GM21360 (cell line): Measurements from ENCODE around the gene KIAA1217.

Experiments
- ATAC-seq: cut with Tn5 transposase; IDR thresholded peaks from one replicate; pipeline ENCODE4 v1.9.1; 2021; ENCODE audit warnings: mild to moderate bottlenecking, moderate library complexity; ENCODE audit not compliant: unreplicated experiment

Gene KIAA1217

DNA sequence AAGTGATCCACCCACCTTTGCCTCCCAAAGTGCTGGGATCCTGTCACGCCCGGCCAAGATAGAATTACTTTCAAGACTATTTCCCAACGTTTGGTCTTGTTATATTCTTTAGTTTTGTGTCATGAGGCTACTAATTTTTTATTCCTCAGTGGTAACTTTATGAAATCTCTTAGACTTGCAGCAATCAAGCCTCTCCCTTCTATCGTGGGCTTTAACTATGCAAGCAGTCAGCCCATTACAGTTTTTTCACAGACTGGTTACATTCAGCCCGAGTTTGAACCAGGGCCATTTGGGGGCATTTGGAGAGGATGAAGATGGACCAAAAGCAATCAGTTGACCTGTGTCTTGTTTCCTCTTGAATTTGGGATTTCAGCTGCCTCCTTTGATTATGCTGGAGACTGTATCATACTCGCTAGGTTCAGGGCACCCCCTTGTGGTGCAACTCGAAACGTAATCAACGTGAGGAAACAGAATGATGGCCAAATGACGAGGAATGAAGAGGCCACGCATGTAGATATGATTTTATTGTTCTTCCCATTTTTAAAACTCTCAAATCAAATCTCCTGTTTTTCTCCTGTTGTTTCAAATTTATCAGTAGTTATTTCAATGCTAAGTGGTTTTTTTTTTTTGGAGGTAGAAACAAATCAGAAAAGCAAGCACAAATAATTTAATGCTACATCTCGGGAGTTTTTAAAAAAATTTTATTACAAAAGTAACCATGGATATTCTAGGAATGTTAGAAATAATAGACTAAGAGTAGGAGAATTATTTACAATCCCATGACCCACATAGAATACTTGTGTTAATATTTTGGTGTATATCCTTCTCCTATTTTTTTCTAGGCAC, 151.6 kb downstream of the KIAA1217 start:
- ATAC-seq: no peak

DNA sequence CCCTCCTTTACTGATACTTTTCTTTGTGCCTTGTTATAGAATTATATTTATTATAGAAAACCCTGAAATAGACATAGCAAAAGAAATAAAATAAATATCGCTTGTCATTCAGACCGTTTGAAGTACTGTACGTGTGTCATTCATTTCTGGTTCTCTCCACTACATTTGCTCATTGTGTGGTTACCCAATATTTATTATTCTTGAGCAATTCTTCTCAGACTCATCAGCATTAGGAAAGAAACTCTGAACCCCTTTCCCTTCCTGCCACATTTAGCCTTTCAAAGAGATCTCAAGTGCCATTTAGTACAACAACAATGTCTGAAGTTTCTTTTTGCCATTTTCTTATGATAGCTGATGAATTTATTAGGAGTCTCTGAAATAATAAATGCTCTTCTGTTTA, 154.1 kb downstream of the KIAA1217 start:
- ATAC-seq: no peak

DNA sequence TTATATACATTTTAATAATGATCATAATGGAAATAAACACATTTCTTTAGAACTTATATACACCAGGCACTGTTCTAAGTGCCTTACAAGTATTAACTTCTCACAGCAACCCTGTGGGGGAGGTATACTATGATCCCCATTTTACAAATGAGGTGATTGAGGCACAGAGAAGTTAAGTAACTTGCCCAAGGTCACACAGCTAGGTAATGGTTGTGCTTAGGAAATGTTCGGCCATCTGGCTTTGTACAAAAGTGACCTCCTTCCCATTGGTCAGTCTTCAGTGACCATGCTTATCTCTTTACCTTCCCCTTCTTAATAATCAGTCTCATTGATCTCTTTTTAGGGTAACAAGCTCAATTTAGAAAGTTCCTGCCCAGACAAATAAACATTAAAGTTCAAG, 158.8 kb downstream of the KIAA1217 start:
- no peak for ATAC-seq

DNA sequence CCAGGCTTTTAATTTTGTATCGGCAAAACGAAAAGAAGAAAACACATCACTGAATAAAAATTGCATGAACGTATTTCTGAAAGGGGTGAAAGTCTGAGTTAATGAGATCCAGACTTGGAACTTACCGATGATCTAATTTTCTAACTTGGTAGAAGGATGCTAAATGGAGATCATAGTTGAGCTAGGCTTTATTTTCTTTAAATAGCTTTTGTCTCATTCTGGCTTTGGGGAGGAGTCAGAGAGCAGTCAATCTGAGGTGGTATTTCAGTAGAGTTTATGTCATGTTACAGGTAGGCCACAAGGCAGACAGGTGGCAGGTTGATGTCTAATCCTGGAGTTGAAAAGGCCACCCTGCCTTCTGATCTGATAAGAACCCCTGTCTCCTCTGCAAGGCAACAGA, 161.9 kb downstream of the KIAA1217 start:
- no peak for ATAC-seq

DNA sequence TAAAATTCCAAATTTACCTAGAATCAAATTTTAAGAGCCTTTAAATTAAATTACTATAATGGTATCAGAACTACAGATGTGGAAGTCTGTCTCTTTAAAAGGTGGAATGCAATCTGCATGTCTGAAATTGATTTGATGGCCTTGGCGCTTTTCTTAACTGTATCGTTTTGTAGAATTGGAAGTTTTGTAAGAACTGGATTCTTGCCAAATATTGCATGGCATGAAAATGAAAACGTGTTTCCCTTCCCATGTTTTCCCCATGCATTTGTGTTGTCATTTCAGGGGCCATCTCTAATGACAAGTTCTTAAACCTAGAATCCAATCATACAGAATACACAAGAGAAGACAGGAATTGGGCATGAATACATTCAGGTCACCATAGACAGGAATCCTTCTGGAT, 162.5 kb downstream of the KIAA1217 start:
- ATAC-seq: no peak

DNA sequence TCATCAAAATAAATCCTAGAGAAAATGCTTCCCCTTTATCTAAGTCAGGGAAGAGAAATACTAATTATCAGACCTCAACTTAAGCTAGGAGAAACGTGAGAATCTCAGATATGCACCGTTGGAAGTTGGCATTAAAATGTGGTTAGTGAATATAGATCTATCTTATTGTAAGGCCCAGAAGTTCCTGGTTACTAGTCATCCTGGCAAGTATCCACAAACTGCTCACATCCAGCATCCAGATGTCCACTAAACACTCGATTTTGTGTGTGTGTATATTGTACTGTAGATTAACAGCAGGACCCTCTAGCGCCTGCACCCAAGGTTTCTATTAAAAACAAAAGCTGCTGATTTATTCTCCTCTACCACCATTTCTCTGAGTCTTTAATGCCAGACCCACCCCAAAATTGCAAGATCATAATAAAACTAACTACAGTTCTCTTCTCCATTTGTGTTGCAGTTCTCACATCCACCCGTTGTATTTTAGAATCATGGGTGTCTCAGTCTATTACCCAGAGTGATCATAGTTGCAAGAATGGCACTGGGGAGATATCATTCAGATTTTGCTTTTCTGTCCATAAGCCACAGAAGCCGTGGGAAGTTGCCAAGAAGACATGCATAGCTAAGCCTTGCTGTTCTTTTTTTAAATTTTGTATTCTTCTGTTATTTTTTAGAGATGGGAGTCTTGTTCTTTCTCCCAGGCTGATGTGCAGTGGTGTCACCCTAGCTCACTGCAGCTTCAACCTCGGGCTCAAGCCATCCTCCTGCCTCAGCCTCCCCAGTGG, 165.4 kb downstream of the KIAA1217 start:
- ATAC-seq: no peak

DNA sequence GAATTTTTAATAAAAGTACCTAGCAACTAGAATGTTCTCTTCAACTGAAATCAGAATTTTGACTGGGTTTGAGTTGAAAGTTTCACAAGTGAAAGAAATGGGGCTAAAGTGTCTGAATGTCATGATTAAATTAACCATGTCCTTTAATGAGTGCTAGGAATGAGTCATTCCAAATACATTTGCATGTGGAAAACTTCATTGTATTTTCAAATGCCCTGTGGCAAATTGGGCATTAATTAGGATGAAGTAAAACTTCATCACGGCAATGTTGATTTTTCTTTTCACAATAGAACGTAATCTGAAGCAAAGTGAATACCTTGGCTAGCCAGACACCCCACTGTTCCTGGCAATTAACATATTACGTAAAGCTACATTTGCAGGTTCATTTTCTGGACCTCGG, 166.6 kb downstream of the KIAA1217 start:
- no peak for ATAC-seq

DNA sequence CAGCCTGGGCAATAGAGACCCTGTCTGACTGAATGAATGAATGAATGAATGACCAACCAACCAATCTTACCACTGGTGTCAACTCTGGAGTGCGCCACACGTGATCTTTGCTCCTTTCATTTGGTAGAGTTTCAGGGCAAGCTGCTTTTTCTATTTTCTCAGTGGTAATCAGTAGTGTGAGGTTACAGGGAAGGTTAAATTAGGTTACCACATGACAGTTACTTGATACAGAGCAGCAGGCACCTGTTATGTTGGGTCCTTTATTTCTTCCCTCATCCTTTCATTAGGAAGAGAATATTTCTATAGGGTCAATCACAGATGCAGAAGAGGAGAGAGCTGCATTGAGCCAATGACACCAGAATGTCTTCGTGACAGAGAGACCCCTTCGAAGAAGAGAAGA, 167.8 kb downstream of the KIAA1217 start:
- no peak for ATAC-seq

DNA sequence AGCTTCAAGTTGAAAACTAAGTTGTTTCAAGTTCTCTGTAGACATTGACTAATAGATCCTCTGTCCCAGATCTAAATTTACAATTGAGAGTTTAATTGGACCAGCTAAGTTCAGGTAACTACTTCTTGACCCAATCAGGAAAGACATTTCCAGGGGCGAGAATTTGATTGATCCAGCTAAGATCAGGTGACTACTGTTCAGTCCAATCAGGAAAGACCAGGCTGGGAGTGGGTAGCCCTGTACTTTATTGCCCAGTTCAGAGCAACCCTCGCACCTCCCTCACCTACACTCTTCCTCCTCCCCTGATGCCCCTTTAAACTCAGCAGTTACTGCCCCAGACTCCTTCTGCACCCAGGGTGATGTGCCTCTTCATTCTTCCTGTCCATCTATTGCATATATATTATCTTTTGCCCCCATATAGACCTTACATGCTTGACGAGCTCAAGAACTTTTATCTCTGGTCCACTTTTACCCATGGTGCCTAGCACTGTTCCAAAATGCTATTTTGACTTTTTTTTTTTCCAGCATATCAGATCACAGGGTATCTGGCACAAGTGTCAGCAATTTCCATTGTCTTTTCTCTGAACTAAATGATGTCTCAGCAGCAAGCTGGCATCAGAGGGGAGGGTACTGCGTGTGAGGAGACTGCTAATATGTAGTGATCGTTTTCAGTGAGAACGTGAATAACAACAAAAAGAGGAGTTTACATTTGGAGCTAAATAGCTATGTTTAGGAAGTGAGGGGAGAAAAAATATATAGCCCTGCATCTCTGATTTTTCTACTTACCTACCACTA, 169.4 kb downstream of the KIAA1217 start:
- no peak for ATAC-seq

DNA sequence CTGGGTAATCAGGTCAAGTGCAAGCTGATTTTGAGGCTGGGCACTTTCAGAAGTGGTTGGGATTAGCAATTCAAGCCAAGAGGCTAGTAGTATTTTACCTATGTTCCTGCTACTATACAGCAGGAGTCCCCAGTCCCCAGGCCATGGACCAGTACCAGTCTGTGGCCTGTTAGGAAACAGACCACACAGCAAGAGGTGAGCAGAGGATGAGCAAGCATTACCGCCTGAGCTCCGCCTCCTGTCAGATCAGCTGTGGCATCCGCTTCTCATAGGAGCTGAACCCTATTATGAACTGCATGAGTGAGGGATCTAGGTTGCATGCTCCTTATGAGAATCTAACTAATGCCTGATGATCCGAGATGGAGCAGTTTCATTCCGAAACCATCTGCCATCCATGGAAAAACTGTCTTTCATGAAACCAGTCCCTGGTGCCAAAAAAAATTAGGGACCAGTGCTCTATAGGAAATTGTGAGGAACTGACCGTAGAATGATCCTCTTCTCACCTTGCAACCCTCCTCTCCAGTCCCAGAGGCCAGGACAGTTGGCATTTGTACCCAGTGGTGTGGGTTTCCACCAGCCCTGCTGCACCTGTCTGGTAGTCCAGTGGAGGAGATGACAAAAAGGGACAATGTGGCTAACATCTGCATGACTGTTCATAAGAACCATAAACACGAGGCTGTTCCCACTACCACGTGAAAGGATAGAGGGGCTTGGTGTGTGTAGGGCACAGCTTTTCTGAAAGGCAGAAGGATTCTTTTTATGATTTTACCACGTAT, 172.5 kb downstream of the KIAA1217 start:
- no peak for ATAC-seq

DNA sequence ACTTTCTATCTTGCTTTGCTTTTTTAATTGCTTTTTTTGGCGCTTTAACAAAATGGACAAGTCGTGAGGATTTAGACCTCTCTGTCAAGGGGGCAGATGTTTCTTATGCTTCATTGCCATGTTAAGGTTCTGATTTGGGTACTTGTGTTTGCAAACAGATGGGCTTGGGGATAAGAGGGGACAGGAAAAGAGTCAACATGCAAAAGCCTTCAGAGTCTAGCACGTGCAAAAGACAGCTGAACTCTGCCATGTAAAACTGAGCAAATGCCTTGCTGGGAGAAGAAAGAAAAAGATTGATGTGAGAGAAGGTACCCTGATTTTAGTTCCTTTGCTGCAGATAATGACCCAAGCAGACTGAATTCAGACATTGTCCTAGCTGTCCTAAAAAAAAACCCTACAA, 173.1 kb downstream of the KIAA1217 start:
- ATAC-seq: no peak

DNA sequence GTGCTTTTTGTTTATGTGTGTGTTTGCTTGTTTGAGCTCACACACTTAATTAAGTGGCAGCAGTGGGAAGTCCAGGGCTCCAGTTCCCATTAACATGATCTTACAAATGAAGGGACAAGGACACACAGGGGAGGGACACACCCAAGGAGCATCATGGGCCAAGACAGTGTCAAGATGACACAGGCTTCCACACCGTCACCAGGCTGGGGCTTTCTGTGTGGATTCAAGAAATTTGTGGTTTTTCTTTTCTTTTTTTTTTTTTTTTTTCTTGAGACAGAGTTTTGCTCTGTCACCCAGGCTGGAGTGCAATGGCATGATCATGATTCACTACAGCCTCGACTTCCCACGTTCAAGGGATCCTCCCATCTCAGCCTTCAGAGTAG, 173.6 kb downstream of the KIAA1217 start:
- no peak for ATAC-seq

DNA sequence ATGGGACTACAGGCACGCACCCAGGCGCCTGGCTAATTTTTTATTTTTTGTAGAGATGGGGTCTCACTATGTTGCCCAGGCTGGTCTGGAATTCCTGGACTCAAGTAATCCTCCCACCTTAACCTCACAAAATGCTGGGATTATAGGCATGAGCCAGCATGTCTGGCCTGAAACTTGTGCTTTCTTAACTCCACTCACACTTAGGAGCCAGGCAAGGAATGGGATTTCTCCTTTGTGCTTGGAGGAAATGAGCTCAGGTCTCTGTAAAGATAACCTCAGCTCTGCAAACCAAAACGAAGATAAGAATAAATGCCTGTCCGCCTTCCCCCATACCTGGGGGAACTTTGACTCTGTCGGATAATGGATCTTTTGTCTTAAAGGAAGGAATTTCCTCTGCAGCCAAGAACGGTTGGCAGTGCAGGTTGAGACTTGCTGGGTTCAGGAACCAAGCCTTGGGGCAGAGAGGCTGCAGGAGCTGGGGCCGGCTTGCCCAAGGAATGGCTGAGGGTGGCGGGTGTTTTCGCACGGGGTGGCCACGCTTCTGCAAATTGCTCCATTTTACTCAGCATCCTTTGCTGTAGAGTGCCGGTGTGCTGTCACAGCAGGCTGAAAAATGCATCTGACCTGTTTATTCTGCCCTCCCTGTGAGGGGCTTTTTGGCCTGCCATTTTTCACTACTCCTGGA, 174.2 kb downstream of the KIAA1217 start:
- ATAC-seq: peak; percentile 49

DNA sequence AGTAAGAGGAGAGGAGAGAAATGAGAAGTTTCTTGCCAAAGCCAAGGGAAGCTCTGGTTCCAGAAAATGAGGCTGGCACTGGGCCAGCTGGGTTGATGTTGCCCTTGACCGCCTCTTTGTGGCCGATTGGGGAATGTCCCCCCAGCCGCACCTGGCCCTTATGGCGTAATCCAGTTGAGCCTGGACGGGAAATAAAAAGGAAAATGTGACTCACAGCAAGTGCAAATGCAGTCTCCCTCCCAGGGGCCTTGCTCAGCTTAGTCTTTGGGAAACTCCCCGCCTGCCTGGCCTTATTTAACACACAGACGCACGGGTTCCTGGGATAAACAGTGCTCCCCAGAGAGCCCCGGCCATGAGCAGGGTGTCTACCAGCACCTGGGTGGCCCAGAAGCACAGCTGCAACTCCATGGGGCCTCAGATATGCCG, 174.8 kb downstream of the KIAA1217 start:
- peak; percentile 80 for ATAC-seq

DNA sequence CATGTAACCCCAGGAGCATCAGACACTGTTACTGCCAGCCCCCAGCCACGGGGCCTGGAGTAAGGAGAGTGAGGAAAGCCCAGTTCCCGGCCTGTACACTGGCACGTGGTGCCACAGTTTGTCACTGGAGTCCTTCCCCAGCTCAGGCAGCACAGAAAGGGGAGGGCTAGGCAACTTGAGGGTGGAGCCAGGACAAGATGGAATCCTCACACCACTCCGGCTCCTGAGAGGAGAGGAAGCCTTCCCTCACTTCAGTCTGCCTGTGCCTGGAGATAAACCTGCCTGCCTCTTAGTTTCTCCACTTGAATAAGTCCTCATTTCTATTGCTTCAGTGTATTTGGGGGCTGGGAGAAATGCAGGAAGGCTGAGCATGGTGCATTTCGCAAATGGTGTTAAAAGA, 176.0 kb downstream of the KIAA1217 start:
- ATAC-seq: no peak

DNA sequence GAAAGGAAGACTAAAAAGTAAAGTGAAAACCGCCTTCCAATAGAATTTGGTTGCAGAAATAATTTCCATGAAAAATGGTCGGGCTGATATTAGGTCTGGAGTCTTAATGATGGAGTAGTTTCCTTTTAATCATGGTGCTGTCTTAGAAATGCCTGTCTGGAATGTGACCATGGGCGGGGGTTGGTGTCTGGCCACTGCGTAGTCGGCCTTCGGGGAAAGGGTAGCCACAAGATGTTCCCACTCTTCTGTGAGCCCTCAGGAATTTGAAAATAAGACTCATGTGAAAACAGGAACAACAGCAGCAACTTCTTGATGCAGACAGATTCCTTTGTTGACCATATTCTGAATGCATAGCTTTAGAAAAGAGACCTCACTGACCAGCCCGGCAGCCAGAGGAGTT, 176.8 kb downstream of the KIAA1217 start:
- ATAC-seq: no peak

DNA sequence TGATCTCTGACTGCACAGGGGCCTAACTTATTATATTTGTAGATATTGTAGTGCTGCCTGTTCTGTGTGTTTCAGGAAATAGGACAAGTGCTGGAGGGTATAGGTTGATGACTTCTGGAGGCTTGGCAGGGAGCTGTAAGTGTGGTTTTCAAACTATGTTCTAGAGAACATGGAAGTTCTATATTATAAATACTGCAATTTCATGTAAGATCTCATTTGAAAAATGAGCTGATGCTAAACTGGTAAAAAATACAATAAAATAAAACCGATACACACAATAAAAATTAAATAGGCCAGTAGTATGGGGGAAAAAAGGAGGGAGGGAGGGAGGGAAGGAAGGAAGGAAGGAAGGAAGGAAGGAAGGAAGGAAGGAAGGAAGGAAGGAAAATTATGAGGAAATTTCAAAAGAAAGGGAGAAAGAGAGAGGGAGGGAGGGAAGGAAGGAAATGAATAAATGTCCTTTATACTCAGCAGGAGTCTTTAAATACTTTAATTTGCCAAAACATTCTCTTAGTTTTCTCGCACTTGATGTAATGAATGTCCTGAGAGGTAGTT, 181.3 kb downstream of the KIAA1217 start:
- no peak for ATAC-seq

DNA sequence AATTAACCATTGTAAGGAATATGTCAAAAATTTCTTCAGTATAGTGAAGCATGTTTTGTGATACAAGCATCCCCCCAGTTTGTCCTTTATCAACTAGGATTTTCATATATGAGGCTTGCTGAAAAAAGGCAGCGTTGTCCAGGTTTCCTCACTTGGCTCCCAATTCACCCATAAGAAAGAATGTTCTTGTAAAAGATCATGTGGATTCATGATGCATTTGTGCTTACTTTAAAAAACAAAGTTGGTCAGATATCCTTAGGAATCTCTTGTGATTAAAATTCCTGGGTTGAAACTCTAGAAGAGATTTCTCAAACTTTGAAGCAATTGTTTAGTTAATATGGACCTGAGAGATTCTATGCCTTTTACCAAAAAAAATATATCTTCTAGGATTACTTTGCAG, 181.8 kb downstream of the KIAA1217 start:
- ATAC-seq: no peak

DNA sequence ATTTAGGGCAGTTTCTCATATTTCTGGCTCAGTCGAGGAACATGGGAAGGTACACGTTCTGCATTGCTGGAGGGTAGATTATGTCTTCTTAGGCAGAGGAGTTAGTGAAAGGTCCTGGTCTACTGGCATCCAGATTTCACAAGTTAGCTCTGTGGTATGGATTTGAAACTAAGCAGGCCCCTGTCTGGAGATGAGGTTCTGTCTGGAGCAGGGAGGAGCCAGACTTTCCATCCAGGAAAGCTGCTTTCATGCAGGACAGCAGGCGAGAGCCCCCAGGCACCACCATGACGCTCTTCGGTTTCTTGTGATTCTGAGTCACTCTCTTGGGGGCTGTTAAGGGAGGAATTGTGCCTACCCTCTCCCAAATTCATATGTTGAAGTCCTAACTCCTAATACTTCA, 184.3 kb downstream of the KIAA1217 start:
- ATAC-seq: no peak
